T47D (cell line): ENCODE data around the gene HOXA13.

ENCODE experiments used
- DNase-seq, 2 experiments: peaks; one replicate each; pipeline versions ENCODE4 v3.0.0 to v3.0.0-alpha.2; 2011 to 2012; ENCODE audit warnings: low read depth in 1 of 2, low spot score in 1 of 2
- JUND ChIP-seq: IDR thresholded peaks from 2 replicates; pipeline ENCODE4 v1.6.1; 2012; ENCODE audit warnings: low read depth
- in situ Hi-C: cut with HindIII; loops from 2 replicates; pipeline ENCODE4 v1.10.0; 2016; ENCODE audit warnings: low sequenced_read_pairs, low pct_unique_long_range_greater_than_20kb

The HOXA13 gene

DNA sequence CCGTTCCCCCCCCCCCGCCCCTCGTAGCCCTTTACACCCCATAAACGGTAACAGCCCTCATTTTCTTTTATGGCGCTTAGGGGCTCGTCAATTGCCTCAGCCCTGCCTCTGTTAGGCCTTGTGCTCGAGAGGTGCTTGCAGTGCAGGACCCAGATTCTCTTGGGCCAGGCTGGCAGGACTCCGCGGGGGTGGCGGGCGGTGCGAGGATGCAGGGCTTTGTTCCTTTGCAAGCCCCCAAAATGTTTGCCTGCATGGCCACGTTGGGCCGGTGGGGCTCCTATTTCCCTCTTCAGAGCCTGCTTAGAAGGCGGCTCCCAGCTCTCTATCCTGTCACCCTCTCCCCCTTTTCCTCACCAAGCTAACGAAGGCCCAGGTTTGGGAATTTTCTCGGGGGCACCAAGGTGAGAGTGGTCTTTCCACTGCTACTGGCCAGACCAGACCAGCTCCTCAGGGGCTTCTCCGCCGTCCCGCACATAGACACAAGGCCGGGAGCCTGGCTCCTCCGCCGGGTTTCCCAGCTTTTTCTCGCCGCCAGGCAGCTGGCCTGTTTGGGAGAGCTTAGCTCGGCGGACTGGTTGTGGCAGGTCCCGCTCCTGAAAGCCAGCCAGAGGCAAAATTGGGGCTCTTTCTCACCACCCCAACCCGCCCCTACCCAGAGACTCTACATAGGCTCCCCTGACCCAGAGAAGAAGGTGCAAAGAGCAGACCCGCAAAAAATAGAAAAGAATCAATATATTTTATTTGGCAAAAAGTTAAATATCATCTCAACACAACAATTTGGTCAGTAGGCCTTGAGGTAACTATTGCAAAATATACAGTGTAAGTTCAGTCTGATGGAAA is 38.0 kb downstream of the HOXA13 start:
- TF ChIP-seq JUND: no peak
- DNase-seq: no peak
- in situ Hi-C loops: no loop called here

DNA sequence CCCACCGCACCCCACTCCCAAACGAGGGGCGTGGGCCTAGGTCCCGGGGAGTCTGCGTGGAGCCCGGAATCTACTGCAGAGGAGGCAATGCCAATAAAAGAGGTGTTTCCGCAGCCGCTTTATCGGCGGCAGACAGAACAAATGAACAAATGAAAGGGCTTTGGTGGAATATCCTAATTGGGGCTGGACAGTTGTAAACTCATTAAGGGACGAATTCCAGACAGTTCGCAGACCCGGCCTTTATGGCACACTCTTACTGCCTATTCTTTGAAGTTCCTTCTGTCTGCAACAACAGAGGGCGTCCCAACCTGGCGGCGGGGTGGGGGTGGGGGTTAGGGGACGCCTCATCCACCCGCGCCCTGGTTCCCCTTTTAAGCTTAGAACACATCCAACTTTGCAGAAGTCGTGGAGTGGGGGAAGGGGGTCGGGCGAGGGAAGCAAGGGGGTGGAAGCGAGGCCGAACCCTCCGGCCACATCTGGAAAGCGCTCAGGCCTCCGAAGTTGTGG is 38.6 kb downstream of the HOXA13 start:
- in situ Hi-C loops: no loop called here
- no peak for TF ChIP-seq JUND
- no peak for DNase-seq

DNA sequence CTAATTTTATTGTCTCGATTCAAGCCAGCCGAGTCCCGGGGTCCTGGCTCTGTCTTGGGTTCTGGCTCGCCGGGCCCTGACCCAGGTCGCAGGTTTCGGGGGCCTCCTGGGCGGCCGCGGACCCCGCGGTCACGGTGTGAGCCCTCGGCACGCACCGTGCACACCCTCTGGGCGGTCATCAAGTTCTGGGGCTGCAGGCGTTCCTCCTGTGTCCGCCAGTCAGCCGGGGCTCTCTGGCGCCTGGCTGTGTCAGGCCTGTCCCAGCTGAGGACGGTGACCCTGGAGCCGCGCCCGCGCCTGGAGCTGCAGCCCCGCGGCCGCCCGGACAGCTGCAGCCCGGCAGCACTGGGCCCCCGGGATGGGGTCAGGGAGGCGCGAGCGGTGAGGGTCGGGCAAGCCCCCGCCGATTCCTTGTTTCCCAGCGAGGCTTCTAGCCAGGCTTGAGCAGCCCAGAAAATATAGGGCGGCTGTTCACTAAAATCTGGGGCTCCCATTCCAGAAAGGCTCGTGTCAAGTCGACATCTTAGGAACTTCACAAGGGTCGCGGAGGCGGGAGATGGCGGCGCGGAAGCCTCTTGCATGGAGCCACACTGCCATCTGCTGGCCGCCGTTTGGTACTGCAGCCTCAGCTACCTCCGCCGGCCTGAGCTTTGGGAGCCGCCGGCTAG is 39.2 kb downstream of the HOXA13 start:
- peak; percentile 87 to 98 for DNase-seq
- no peak for TF ChIP-seq JUND
- in situ Hi-C loops: no loop called here

DNA sequence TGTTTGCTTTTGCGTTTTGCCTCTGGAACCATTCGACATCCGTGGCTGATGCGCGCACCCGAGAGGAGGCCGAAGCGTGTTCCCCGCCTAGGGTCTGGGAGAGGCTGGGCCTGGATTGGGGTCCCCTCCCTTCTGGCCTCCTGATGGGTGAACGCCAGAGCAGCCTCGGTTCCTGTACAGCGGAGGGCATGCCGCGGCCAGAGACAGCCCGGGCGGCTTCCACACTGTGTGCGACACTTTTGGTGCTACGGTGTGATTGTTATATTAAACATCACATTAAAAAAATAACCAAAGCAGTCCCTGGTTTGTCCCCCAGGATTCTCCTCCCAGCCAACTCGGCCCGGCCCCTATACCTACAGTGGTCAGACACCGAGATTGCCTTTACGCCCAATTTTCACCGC is 39.7 kb downstream of the HOXA13 start:
- no peak for DNase-seq
- in situ Hi-C loops: no loop called here
- no peak for TF ChIP-seq JUND

DNA sequence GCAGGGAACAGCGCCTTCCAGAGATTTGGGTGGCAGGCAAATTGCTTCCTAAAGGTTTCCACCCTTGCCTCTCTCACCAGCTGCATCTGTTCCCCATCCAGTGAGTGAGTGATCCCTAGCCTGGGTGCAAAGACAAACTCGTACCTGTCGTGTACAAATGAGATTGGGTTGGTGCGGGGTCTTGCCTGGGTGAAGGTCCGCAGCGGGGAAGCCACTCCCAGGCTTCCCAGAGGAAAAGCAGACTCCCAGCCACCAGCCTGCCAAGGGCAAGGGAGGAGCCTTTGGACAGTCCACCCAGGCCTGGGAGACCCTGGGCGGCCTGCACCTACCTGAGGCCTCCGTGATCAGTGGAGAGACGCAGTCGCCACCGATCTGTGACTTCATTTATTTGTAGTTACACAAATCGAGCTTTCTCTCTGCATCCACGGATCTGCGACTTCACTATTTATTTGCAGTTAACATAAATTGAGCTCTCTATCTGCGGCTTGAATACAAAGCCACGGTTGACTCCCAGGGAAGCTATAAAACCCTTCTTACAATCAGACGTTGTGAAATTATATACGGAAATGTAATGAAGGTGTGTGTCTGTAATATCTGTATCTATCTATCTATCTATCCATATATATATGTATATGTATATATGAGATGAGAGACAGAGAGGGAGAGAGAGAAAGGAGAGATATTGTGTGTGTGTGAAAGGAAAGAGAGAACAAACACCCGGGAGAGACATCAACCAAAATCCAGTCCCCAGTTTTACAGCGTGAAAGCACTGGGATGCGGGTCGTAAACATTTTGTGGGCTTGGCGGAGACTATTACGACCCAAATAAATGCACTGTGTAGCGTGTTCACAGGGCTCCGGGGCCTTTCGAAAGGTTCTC is 40.4 kb downstream of the HOXA13 start:
- DNase-seq: no peak
- in situ Hi-C loops: no loop called here
- no peak for TF ChIP-seq JUND

DNA sequence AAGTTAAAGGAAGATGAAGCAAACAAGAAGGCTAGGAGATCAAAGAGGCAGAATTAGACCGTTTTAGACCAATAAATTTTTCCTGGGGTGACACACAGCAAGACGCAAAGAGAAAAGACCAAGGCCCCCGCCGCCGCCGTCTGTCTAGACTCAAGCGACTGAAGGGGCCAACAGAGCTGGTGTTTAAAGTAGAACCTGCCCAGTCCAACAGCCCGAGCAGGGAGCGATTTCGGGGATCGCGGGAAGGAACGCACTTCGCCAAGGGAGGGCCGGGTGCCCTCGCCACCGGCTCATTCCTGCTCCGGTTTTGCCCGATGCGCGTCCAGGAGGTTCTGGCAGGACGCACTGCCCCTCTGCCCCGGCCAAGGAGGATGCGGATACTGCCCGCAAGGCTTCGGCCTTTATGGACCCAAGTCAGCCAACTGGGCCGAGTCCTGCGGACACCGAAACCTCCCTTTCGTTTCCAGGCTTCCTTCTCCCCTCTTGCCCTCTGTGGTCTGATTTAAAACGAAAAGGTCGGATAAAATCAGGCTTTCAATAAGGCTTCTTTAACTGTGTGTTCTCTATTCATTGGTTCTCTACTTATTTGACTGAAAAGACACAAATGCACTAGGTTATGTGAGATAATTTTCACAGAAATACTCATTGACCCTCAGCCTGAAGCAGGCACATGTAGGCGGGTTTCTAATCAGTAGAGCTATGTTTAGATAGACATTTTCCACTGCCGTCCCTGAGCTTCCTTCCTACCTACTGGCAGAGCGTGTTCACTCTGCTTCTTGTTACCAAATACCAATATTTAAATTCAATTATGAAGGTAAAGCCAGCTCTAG is 41.2 kb downstream of the HOXA13 start:
- TF ChIP-seq JUND: no peak
- in situ Hi-C loops: no loop called here
- no peak for DNase-seq

DNA sequence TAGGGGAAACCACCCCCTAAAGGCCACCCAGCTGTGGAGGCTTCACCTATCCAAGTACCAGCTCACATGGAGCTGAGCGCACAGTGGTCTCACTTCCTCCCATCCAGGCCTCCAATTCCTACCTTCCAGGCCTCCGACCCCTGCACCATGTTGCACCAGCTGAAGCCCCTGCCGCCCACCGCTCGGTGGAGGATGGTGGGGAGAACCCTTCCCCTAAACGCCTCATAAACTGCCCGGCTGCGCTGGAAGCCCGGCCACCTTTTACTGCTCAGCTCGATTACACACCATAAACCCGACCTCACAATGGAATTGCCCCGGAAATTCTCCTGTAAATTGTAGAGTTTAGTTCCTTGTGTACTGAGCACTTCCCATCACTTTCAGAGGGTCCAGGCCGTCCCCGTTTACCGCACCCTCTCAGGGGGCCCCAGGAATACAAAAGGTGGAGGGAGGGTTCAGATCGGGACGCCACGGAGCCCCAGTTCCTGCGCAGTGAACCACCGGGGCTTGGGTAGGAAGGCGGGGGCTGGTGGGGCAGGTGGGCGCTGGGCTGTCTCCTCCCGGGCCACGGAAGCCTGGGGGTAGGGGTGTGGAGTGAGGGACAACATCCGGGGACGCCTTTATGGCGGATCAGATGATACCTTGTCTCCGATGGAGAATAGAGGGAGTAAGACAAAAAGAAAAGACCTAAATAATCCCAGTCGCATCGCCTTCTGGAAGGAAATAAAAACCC is 42.0 kb downstream of the HOXA13 start:
- in situ Hi-C loops: no loop called here
- DNase-seq: no peak

DNA sequence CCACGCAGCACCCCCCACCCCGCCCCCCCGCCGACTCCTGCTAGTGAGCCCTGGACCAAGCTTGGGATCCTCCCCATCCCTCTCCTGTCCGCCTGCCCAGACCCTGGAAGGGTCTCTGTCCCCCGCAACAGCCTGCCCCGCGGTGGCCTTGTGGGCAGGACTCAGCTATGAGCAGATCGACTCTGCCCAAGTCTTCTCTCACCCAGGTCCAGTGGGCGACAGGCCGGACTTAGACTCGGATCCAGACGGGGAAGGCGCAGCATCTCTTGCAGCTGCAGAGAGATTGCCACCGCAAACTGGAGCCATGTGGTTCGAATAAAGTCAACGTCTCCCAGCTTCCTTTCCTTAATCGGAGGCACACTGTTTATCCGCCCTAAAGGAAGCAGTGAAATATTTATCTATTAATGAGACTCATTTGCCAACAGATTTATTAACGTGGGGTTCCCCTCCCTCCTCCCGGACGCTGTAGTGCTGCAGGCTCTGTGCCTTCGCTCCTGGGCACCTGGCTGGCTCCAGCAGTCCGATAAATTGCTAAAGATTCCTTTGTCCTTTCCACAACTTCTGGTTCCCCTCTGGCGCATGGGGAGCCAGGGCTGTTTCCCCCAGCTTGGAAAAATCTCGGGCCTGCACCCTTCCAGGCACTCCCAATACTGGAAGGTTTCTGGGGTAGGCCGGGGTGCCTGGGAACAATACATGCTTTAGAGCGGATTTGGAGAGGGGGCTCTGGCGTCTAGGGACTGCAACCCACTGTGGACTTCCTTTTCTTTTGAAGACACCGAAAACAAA is 42.8 kb downstream of the HOXA13 start:
- no peak for TF ChIP-seq JUND
- in situ Hi-C loops: no loop called here

More for the DNA sequence above, 42.0 kb downstream of the HOXA13 start:
- TF ChIP-seq JUND: no peak

DNA sequence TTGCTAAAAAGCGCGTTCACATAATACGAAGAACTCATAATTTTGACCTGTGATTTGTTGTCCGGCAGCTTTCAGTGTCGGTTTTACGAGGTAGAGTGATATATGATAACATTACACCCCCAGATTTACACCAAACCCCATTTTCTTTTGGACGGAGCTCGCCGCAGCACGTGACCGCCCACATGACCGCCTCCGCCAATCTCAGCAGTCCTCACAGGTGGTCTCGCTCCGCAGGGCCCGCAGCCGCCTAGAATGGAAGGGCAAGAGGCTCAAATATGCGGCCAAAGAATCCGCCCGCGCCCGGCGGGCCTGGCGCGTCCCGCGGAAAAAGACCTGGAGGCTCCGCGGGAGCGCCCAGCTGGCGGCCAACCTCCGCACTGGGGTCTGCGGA is 43.4 kb downstream of the HOXA13 start, which contains the start of gene HOXA7:
Gene HOXA7, minus strand, starts transcription at position 168 of the 391 bp plus-strand sequence. Its CDS starts 130 bp downstream, at position 38.
- in situ Hi-C loops: no loop called here
- no peak for TF ChIP-seq JUND
- no peak for DNase-seq

More for the DNA sequence above, 42.8 kb downstream of the HOXA13 start:
- DNase-seq: no peak

DNA sequence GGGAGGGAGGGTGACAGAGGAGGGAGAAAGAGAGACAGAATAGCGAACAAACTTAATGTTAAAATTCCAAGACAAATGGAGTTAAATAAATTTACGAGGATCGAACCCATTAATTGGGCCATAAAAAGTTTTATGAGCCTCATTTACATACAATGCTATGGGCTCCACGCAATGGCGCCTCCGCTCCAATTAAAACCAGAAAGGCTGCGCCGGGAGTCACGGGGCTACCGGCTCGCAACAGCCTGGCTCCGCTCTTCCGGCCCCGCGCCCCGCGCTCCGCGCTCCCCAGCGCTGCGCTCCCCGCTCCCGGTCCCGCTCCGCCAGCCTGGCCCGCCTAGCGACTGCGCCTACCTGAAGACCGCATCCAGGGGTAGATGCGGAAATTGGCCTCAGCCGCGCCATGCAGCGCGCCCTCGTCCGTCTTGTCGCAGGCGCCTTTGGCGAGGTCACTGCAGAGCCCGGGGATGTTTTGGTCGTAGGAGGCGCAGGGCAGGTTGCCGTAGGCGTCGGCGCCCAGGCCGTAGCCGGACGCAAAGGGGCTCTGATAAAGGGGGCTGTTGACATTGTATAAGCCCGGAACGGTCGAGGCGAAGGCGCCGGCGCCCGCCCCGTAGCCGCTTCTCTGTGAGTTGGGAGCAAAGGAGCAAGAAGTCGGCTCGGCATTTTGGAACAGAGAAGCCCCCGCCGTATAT is 43.9 kb downstream of the HOXA13 start:
- TF ChIP-seq JUND: no peak
- DNase-seq: no peak
- in situ Hi-C loops: no loop called here
